ENCODE results near the gene LRRC75A.

DNA sequence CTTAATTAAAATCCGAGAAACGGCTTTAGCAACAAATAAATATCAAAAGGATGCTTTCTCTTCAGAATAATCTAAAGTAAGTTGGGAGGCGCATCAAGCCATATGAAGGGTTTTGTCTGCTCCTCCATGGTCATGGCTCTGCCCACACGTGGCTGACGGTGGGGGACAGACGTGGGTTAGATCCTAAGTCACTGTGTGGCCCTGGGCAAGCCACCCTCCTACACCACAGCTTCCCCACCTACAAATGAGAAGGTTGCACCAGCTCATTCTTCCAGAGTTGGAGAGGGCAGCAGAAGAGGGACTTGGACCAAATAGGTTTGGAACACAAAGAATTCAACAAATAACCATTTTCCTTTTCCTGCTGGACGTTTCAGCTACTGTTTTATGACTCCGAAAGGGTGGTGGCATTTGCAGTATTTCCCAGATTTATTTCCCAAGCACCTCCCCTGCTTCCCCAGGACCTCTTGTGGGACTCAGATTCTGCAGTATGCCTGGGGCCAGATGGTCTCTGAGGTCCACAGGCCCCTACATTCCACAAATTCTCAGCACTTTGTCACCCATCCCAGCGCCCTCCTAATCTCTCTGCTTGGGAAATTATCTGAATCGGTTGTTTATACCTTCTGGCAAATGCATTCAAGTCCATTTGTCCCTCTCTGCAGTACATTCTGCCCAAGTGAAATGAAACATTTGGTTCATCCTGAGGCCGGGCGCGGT is 17.8 kb downstream of the LRRC75A start:
- TF ChIP-seq CTCF (IDR thresholded peaks at IDR 0.05) (no peak), POLR2A (IDR thresholded peaks at IDR 0.05) (no peak)
